ENCODE data around the gene HELT. TPM values are rescaled to one million over a fixed set of nuclear protein-coding genes. Genes with fewer than 3 reads are reported as not detected.
A peak's percentile ranks its signal among the peaks of the same experiment; 100 is the strongest.
"Not testable (repeated sequence)": the region's sequence is repeated elsewhere in the genome, so short reads cannot be mapped to it uniquely, and the experiment has no call there.

HELT gene, protein sequence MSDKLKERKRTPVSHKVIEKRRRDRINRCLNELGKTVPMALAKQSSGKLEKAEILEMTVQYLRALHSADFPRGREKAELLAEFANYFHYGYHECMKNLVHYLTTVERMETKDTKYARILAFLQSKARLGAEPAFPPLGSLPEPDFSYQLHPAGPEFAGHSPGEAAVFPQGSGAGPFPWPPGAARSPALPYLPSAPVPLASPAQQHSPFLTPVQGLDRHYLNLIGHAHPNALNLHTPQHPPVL
- total RNA-seq = not detected in 3 replicates
- long read RNA-seq = 0 reads

DNA sequence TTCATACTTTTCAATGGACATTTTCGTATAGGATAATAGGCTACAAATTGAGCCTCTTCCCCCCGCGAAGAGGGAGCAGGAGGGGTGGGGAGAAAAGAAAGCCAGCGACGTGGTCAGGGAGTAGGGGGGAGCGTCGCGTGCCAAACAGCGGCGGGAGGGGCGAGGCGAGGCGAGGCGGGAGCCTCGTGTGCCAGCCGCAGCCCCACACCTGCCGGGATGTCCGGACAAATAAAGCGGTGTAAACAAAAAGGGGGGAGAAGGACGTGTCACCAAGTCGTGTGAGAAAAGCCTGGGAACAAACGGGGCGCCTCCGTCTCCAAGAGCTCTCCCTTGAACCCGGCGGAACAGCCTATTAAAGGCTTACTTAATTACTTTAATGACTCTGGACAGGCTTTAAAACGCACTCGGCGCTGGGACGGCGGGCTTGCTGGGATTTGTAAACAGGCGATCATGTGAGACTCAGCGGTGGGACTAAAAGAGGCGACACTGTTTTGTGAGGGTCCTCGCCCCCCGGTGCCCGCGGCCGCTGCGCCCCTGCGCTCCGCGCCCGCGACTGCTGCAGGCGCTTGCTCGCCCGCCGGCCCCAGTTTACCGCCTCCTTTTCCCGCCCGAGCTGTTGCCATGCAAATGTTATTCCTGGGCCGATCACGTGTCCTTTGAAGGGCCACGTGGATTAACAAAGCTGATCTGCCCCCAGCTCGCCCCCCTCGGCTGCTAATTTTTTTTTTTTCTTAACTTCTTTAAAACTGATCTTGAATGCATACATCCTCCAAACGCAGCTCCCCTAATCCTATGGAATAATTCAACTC is at the start of gene HELT:
Gene HELT, plus strand, starts transcription at position 527 of the 809 bp plus-strand sequence. CDS start 439 bp downstream, outside the sequence.
- no peaks in the 10 kb centered on the region for H3K36me3 Mint-ChIP-seq (ENCODE audit: low read depth)
- H3K27me3 Mint-ChIP-seq (ENCODE audit: low read depth) = peaks cover 85% of the 10 kb centered on the region
- no peaks in the 10 kb centered on the region for H3K9me3 Mint-ChIP-seq (ENCODE audit: low read depth)
- peak within 1 kb of the TSS; percentile 33 for H3K4me3 Mint-ChIP-seq (ENCODE audit: unreplicated experiment)
- no peak for DNase-seq (ENCODE audit: low spot score)
- H3K4me1 Mint-ChIP-seq (ENCODE audit: low read depth) = peaks cover 32% of the 10 kb centered on the region
- no peak within 1 kb of the TSS for H3K27ac Mint-ChIP-seq (ENCODE audit: unreplicated experiment)
- TF ChIP-seq, protein P1, sequence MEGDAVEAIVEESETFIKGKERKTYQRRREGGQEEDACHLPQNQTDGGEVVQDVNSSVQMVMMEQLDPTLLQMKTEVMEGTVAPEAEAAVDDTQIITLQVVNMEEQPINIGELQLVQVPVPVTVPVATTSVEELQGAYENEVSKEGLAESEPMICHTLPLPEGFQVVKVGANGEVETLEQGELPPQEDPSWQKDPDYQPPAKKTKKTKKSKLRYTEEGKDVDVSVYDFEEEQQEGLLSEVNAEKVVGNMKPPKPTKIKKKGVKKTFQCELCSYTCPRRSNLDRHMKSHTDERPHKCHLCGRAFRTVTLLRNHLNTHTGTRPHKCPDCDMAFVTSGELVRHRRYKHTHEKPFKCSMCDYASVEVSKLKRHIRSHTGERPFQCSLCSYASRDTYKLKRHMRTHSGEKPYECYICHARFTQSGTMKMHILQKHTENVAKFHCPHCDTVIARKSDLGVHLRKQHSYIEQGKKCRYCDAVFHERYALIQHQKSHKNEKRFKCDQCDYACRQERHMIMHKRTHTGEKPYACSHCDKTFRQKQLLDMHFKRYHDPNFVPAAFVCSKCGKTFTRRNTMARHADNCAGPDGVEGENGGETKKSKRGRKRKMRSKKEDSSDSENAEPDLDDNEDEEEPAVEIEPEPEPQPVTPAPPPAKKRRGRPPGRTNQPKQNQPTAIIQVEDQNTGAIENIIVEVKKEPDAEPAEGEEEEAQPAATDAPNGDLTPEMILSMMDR (IDR thresholded peaks at IDR 0.05) = no peak

- no peak for DNase-seq (ENCODE audit: low spot score)
- TF ChIP-seq, protein P1 (IDR thresholded peaks at IDR 0.05) = no peak
- no peak overlapping the region for H3K27ac Mint-ChIP-seq (ENCODE audit: unreplicated experiment)
- H3K27me3 Mint-ChIP-seq (ENCODE audit: low read depth) = peaks cover 18% of the 10 kb centered on the region
- no peaks in the 10 kb centered on the region for H3K4me1 Mint-ChIP-seq (ENCODE audit: low read depth)
- peaks cover 13% of the 10 kb centered on the region for H3K9me3 Mint-ChIP-seq (ENCODE audit: low read depth)
- H3K4me3 Mint-ChIP-seq (ENCODE audit: unreplicated experiment) = no peak overlapping the region
- no peaks in the 10 kb centered on the region for H3K36me3 Mint-ChIP-seq (ENCODE audit: low read depth)
Measured at GRCh38 chr4:184968784-184969201, 49.5 kb upstream of the HELT start.

- TF ChIP-seq, protein P1 (IDR thresholded peaks at IDR 0.05) = no peak
- Mint-ChIP-seq H3K9me3 (ENCODE audit: low read depth) (peaks cover 13% of the 10 kb centered on the region), H3K4me1 (ENCODE audit: low read depth) (no peaks in the 10 kb centered on the region), H3K27me3 (ENCODE audit: low read depth) (peaks cover 18% of the 10 kb centered on the region), H3K4me3 (ENCODE audit: unreplicated experiment) (no peak overlapping the region), H3K36me3 (ENCODE audit: low read depth) (no peaks in the 10 kb centered on the region), H3K27ac (ENCODE audit: unreplicated experiment) (no peak overlapping the region)
- no peak for DNase-seq (ENCODE audit: low spot score)
Measured at GRCh38 chr4:184969610-184970009, 48.7 kb upstream of the HELT start.

DNA sequence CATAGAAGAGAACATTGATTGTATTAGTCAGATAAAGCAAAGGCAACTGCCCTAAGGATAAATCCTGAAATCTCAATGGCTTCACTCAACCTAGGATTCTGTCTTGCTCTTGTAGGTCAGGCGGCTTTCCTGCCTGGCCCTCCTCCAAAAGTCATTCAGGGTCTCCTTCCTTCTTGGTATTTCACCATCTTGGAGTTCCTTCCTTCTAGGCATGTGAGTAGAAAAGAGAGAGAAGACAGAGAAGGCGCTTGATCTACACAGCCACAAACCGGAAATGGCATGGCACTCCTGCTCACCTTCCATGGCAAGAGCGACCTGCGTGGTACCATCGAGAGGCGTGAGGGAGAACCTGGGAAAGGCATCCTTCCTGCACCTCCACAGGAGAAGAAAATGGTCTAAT is 45.3 kb upstream of the HELT start:
- Mint-ChIP-seq H3K27me3 (ENCODE audit: low read depth) (peaks cover 22% of the 10 kb centered on the region), H3K4me3 (ENCODE audit: unreplicated experiment) (no peak overlapping the region), H3K36me3 (ENCODE audit: low read depth) (no peaks in the 10 kb centered on the region), H3K4me1 (ENCODE audit: low read depth) (no peaks in the 10 kb centered on the region), H3K9me3 (ENCODE audit: low read depth) (peaks cover 11% of the 10 kb centered on the region), H3K27ac (ENCODE audit: unreplicated experiment) (no peak overlapping the region)
- TF ChIP-seq, protein P1 (IDR thresholded peaks at IDR 0.05) = no peak
- DNase-seq (ENCODE audit: low spot score) = no peak

GRCh38 chr4:184976348-184976747 is 41.9 kb upstream of the HELT start:
- H3K9me3 Mint-ChIP-seq (ENCODE audit: low read depth); H3K27ac Mint-ChIP-seq (ENCODE audit: unreplicated experiment); DNase-seq (ENCODE audit: low spot score); H3K36me3 Mint-ChIP-seq (ENCODE audit: low read depth); H3K4me3 Mint-ChIP-seq (ENCODE audit: unreplicated experiment); H3K4me1 Mint-ChIP-seq (ENCODE audit: low read depth): not testable (repeated sequence)
- H3K27me3 Mint-ChIP-seq (ENCODE audit: low read depth) = peaks cover 30% of the 10 kb centered on the region
